Loucy (cell line): ENCODE results near the gene OR5B3.
"Not testable (repeated sequence)": the region's sequence is repeated elsewhere in the genome, so short reads cannot be mapped to it uniquely, and the experiment has no call there.

Experiments used
- H2AFZ ChIP-seq: fragments of 200-600 bp; sonication (generic); 2 replicates; pipeline ENCODE4 v1.6.0; 2016; ENCODE audit warnings: antibody characterized with exemption, mild to moderate bottlenecking, low read length, moderate library complexity
- H3F3A ChIP-seq: fragments of 200-600 bp; 2 replicates; pipeline ENCODE4 v1.6.0; 2016; ENCODE audit warnings: antibody characterized with exemption, low read depth, mild to moderate bottlenecking
- H3K27me3 ChIP-seq: fragments of 200-600 bp; sonication (generic); 2 replicates; pipeline ENCODE4 v1.6.1; 2014; ENCODE audit warnings: low read length, mild to moderate bottlenecking; ENCODE audit not compliant: insufficient read depth, poor library complexity, severe bottlenecking
- H3K36me3 ChIP-seq: fragments of 200-600 bp; sonication (generic); 2 replicates; pipeline ENCODE4 v1.6.1; 2016; ENCODE audit warnings: low read length; ENCODE audit not compliant: insufficient read depth
- H3K4me1 ChIP-seq: fragments of 200-600 bp; sonication (generic); 2 replicates; pipeline ENCODE4 v1.5.1; 2014; ENCODE audit warnings: low read length, mild to moderate bottlenecking; ENCODE audit not compliant: insufficient read depth, poor library complexity, severe bottlenecking
- H3K4me2 ChIP-seq: fragments of 200-600 bp; sonication (generic); 2 replicates; pipeline ENCODE4 v1.6.0; 2014; ENCODE audit warnings: antibody characterized with exemption, low read length, low read depth, mild to moderate bottlenecking; ENCODE audit not compliant: poor library complexity, severe bottlenecking
- H3K4me3 ChIP-seq: fragments of 200-600 bp; sonication (generic); 2 replicates; pipeline ENCODE4 v1.5.1; 2014; ENCODE audit warnings: low read length, mild to moderate bottlenecking, mixed read lengths; ENCODE audit not compliant: poor library complexity, severe bottlenecking
- H3K79me2 ChIP-seq: fragments of 200-600 bp; sonication (generic); 2 replicates; pipeline ENCODE4 v1.6.1; 2014; ENCODE audit warnings: low read length; ENCODE audit not compliant: insufficient read depth
- H3K9ac ChIP-seq: fragments of 200-600 bp; sonication (generic); 2 replicates; pipeline ENCODE4 v1.6.0; 2014; ENCODE audit warnings: mild to moderate bottlenecking, low read depth, low read length, moderate library complexity; ENCODE audit not compliant: poor library complexity, severe bottlenecking
- H3K9me2 ChIP-seq: fragments of 200-600 bp; sonication (generic); replicated peaks from 2 replicates; pipeline ENCODE4 v1.6.1; 2016; ENCODE audit warnings: low read depth, low read length, mixed read lengths
- H3K9me3 ChIP-seq: fragments of 200-600 bp; sonication (generic); 2 replicates; pipeline ENCODE4 v1.6.1; 2014; ENCODE audit warnings: mild to moderate bottlenecking, antibody characterized with exemption, low read length, low read depth; ENCODE audit not compliant: insufficient read depth
- H4K20me1 ChIP-seq: fragments of 200-600 bp; sonication (generic); 2 replicates; pipeline ENCODE4 v1.6.0; 2014; ENCODE audit warnings: antibody characterized with exemption, low read length, mild to moderate bottlenecking; ENCODE audit not compliant: insufficient read depth, poor library complexity, severe bottlenecking
- EZH2phosphoT487 ChIP-seq: fragments of 200-600 bp; IDR thresholded peaks from 2 replicates; pipeline ENCODE4 v1.6.1; 2018; ENCODE audit warnings: antibody characterized with exemption, mild to moderate bottlenecking, moderate library complexity, borderline replicate concordance
- TF ChIP-seq, protein P1 (sequence below): fragments of 200-600 bp; sonication (generic); conservative IDR thresholded peaks from 2 replicates; pipeline ENCODE4 v1.5.1; 2014; ENCODE audit warnings: mild to moderate bottlenecking, antibody characterized with exemption, low read length

Gene OR5B3

DNA sequence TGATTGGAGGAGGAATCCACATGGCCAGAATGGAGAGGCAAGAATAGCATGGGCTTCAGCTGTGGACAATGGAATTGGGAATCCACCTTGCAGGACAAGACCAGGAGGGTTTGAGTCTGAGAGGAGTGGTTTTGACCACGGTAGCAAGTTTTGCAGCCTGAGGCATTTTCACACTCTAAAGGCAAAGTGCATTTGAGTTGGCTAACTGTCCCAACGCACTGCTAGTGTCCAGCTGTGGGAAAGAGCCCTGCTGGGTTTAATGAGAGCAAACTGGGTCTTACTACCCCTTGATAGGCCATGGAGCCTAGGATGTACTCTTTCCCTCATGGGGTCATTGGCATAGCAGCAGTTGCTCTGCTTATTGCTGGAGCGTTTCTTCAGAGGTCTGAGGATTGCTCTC lies 21.3 kb upstream of the OR5B3 start, which contains the start of gene OR5B2:
Gene OR5B2, minus strand, starts transcription at position 101 of the 400 bp plus-strand sequence. CDS start 4,860 bp downstream, outside the sequence.
- Histone ChIP-seq H3K27me3 (no peaks in the 10 kb centered on the region), H4K20me1 (no peaks in the 10 kb centered on the region), H2AFZ (no peak within 1 kb of the TSS), H3K4me2 (no peak within 1 kb of the TSS), H3K9me3 (no peaks in the 10 kb centered on the region), H3K9ac (no peak within 1 kb of the TSS), H3F3A (no peaks in the 10 kb centered on the region), H3K79me2 (no peaks in the 10 kb centered on the region), H3K4me3 (no peak within 1 kb of the TSS), H3K9me2 (no peaks in the 10 kb centered on the region; the same call in 1 of the 2 replicates), H3K4me1 (no peaks in the 10 kb centered on the region), H3K36me3 (no peaks in the 10 kb centered on the region)
- no peak for TF ChIP-seq EZH2phosphoT487
- TF ChIP-seq, protein P1, sequence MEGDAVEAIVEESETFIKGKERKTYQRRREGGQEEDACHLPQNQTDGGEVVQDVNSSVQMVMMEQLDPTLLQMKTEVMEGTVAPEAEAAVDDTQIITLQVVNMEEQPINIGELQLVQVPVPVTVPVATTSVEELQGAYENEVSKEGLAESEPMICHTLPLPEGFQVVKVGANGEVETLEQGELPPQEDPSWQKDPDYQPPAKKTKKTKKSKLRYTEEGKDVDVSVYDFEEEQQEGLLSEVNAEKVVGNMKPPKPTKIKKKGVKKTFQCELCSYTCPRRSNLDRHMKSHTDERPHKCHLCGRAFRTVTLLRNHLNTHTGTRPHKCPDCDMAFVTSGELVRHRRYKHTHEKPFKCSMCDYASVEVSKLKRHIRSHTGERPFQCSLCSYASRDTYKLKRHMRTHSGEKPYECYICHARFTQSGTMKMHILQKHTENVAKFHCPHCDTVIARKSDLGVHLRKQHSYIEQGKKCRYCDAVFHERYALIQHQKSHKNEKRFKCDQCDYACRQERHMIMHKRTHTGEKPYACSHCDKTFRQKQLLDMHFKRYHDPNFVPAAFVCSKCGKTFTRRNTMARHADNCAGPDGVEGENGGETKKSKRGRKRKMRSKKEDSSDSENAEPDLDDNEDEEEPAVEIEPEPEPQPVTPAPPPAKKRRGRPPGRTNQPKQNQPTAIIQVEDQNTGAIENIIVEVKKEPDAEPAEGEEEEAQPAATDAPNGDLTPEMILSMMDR = no peak

DNA sequence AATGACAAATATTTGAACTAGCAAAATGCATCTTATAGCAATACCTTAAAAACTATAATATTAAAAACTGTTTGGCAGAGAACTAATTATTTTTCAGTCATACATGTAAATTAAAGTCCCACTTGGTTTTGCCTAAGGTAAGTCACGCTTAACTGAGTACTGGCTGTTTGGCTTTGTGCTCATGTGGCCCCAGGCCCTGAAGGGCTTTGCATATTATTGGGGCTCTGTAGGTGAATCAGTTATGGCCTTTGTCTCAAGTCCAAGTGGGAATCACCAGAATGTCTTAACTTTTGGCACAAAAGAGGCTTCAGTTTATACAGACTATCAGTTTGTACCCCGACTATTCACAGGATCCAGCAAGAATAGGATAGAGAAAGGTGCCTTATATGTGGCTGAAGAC lies 7.1 kb downstream of the OR5B3 start:
- not testable (repeated sequence) for H4K20me1 ChIP-seq, H3K9me2 ChIP-seq, H2AFZ ChIP-seq, H3F3A ChIP-seq, H3K36me3 ChIP-seq, H3K4me1 ChIP-seq, H3K4me3 ChIP-seq, H3K9me3 ChIP-seq, H3K9ac ChIP-seq, H3K4me2 ChIP-seq, H3K27me3 ChIP-seq, H3K79me2 ChIP-seq

DNA sequence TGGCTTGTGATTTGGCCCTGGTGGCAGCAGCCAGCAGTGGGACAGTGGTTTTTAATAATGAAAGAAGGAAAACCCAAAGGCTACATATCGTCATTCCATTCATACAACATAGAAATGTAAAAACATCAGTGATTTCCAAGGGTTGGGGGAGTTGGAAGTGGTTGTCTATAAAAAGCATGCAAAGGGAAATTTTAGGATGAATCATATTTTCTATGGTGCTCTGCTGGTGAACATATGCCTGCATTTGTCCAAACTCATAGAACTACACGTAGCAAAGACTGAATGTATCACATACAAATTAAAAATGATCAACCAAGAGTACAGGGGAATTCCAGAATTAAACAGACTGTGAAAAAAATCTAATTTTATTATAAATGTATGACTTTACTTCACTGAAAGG lies 11.1 kb downstream of the OR5B3 start:
- H3K4me1 ChIP-seq = no peaks in the 10 kb centered on the region
- no peak overlapping the region for H2AFZ ChIP-seq
- no peak overlapping the region for H3K4me2 ChIP-seq

DNA sequence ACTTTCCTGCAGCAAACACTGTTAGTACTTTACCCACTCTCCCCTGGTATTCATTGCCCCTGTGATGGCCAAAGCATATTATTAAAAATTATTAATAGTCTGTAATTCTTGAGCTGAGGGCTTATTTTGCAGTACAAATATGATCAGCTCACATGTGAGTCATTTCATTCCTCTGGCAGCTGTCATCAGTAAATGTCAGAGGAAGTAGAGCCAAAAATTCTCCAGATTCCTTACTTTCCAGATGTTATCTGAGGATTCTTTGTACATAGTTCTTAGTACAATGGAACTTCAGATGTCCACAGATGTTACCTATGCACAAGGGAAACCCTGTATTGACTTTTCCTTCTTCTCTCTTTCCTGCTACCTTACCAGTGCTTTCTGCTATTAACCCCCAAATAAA lies 12.5 kb downstream of the OR5B3 start:
- H2AFZ ChIP-seq = no peak overlapping the region
- no peak overlapping the region for H3K4me3 ChIP-seq
- H3K27me3 ChIP-seq = no peaks in the 10 kb centered on the region
- H3K9ac ChIP-seq = no peak overlapping the region
- no peaks in the 10 kb centered on the region for H3K9me2 ChIP-seq
- no peak overlapping the region for H3K4me2 ChIP-seq
- TF ChIP-seq, protein P1 = no peak
- no peak for TF ChIP-seq EZH2phosphoT487
- no peaks in the 10 kb centered on the region for H3K9me3 ChIP-seq
- H3F3A ChIP-seq = no peaks in the 10 kb centered on the region
- H4K20me1 ChIP-seq = no peaks in the 10 kb centered on the region
- no peaks in the 10 kb centered on the region for H3K4me1 ChIP-seq
- H3K36me3 ChIP-seq = no peaks in the 10 kb centered on the region
- no peaks in the 10 kb centered on the region for H3K79me2 ChIP-seq

More for the DNA sequence above, 11.1 kb downstream of the OR5B3 start:
- no peaks in the 10 kb centered on the region for H3K9me2 ChIP-seq
- no peaks in the 10 kb centered on the region for H3K79me2 ChIP-seq
- TF ChIP-seq EZH2phosphoT487 = no peak
- TF ChIP-seq, protein P1 = no peak
- no peaks in the 10 kb centered on the region for H3K27me3 ChIP-seq
- H3K36me3 ChIP-seq = no peaks in the 10 kb centered on the region
- H3K9ac ChIP-seq = no peak overlapping the region
- no peaks in the 10 kb centered on the region for H3K9me3 ChIP-seq
- H4K20me1 ChIP-seq = no peaks in the 10 kb centered on the region
- H3K4me3 ChIP-seq = no peak overlapping the region
- H3F3A ChIP-seq = no peaks in the 10 kb centered on the region
